HFF-Myc (cell line): ENCODE measurements around the gene RHO.
"Not testable (repeated sequence)": the region's sequence is repeated elsewhere in the genome, so short reads cannot be mapped to it uniquely, and the experiment has no call there.

Experiments
- DNase-seq: peaks from one replicate; pipeline ENCODE4 v3.0.0-alpha.2; 2011; ENCODE audit warnings: low read depth; ENCODE audit errors: extremely low read depth
- H3K4me3 ChIP-seq: replicated peaks from 2 replicates; pipeline ENCODE4 v1.5.1; 2011; ENCODE audit warnings: low read depth, mild to moderate bottlenecking, control low read depth, low read length
- TF ChIP-seq, protein P1 (sequence below): IDR thresholded peaks from 2 replicates; pipeline ENCODE4 v1.5.1; 2012; ENCODE audit warnings: mild to moderate bottlenecking, low read depth, low read length, control low read depth; ENCODE audit errors: missing control alignments

Gene RHO

DNA sequence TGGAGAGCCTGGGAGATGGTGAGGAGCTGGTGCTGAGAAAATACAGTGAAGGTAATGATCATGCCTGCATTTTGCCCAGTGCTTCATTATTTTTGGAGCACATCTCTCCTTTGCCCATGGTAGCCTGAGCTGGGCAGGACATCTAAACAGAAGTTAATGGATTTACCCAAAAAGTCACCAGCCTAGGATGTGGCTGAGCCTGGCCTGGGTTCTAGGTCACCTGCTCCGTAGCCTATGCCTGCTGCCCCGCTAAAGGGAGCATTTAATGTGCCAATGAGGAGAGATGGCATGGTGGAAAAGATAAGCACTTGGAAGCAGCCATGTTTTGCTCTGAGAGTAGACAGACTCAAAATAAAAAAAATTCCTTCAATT, 41.8 kb upstream of the RHO start:
- no peak overlapping the region for H3K4me3 ChIP-seq
- TF ChIP-seq, protein P1, sequence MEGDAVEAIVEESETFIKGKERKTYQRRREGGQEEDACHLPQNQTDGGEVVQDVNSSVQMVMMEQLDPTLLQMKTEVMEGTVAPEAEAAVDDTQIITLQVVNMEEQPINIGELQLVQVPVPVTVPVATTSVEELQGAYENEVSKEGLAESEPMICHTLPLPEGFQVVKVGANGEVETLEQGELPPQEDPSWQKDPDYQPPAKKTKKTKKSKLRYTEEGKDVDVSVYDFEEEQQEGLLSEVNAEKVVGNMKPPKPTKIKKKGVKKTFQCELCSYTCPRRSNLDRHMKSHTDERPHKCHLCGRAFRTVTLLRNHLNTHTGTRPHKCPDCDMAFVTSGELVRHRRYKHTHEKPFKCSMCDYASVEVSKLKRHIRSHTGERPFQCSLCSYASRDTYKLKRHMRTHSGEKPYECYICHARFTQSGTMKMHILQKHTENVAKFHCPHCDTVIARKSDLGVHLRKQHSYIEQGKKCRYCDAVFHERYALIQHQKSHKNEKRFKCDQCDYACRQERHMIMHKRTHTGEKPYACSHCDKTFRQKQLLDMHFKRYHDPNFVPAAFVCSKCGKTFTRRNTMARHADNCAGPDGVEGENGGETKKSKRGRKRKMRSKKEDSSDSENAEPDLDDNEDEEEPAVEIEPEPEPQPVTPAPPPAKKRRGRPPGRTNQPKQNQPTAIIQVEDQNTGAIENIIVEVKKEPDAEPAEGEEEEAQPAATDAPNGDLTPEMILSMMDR = no peak

DNA sequence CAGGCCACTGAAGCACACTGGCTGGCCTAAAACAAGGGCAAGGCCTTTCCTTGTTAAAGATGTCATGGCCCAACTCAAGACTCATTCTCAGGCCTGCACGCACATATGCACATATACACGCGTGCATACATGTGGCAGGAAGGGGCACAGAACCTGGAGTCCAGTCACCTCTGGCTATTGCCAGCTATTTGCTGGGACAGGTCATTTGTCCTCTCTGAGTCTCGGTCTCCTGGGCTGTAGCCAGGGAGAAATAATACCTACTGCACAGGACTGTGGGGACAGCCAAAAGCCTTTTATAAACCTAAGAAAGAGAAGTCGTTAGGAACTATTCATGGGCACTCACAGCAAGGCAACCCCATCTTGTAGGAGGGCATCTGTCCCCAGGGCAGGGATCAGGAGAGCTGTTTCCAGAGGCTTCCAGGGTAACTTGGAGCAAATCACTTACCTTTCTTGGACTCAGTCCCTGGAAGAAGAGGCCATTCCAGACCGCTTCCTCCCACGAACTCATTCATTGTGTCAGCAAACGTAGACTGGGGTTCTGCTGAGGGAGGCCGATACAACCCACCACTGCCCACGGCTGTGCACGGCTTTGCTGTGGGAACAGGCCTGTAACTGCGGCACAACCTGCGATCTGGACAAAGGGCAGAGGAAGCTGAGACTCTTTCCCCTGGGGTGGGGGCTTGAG, 41.1 kb upstream of the RHO start:
- no peak overlapping the region for H3K4me3 ChIP-seq
- DNase-seq = no peak
- TF ChIP-seq, protein P1 = no peak

More for the DNA sequence above, 41.8 kb upstream of the RHO start:
- DNase-seq = no peak

DNA sequence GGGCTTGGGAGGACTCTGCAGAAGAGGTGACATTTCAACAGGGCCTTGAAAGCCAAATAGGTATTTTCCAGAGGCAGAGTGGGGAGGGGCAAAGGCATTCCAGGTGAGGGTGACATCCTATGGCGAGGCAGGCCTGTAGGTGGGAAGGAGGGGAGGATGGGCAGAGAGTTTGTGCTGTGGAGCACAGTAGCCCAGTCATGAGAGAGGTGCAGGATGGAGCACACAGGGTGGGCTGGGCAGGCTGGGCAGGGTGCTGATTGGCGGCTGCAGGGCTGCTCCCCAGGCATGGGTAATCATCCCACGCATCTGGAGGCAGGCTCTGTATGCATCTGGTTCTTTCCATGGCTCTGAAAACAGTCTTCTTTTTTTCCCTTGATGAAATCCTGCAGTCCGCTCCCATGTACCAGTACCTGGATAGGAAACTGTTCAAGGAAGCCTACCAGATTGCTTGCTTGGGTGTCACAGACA, 40.5 kb upstream of the RHO start:
- not testable (repeated sequence) for H3K4me3 ChIP-seq, DNase-seq

DNA sequence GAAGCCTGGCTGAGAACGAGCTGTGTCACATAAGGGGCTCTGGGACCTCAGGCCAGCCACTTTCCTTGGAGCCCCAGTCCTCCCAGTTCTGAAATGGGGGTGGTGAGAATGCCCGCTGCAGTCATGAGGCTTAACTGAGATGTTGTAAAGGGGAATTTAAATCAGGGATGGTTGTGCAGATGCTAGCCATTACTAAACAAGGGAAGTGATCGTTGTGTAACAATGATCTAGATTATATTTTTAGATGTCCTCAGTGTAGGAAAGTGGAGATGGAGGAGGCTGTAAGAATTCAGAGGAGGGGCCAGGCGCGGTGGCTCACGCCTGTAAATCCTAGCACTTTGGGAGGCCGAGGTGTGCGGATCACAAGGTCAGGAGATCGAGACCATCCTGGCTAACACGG, 39.2 kb upstream of the RHO start:
- not testable (repeated sequence) for DNase-seq, H3K4me3 ChIP-seq

DNA sequence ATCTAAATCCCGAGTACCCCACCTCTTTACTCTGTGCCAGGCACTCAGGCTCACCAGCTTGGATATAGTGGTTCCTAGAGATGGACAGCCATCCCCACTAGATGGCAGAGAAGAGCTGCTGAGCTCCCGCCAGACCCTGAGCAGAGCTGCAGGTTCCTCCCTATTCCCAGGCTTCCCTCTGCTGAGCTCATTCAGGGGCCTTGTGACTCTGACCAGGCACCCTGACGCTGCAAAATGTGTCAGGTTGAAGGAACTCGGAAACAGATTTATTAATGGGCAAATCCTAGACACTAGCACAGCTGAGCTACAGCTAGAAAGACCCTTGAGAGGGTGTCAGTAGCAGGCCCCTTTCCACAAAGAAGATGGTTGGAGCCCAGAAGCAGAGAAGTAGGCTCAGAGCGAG, 38.2 kb upstream of the RHO start:
- H3K4me3 ChIP-seq = no peak overlapping the region
- peak; percentile 76 for DNase-seq
- TF ChIP-seq, protein P1 = peak; percentile 91

DNA sequence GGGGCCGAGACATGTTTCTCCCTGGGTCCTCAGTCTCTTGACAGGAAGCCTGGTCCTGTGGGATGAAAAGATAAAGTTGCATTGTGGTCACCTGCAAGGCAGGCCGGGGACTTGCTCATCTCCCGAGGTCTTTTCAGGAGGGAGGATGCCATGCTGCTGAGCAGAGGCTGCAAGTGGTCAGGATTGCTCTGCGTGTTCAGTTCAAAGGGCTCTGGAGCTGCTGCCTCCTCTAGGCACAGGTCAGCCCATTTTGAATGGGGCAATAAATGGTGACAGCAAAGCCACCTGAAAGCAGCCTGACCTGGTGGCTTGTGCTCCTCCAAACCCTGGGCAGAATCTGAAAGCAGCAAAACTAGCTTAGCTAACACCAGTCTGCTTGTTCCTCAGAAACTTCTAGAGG, 37.4 kb upstream of the RHO start:
- DNase-seq, H3K4me3 ChIP-seq: not testable (repeated sequence)

DNA sequence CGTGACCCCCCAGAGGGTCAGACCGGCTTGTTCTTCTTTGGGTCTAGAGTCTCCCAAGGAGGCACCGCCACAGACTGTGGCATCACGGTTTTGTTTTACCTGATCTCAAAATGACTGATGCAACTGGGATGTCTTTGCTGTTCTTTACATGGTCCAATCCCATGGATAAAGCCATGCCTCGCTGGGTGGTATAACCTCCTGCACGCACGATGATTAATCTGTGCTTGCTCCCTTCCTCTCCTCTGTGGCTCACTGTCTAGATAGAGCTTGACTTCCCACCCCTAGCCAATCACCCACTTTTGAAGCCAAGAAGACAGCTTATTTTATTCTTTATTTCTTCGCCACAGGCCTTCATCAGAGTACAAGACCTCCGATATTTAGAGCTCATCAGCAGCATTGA, 36.6 kb upstream of the RHO start:
- no peak for DNase-seq
- TF ChIP-seq, protein P1 = no peak
- H3K4me3 ChIP-seq = no peak overlapping the region

DNA sequence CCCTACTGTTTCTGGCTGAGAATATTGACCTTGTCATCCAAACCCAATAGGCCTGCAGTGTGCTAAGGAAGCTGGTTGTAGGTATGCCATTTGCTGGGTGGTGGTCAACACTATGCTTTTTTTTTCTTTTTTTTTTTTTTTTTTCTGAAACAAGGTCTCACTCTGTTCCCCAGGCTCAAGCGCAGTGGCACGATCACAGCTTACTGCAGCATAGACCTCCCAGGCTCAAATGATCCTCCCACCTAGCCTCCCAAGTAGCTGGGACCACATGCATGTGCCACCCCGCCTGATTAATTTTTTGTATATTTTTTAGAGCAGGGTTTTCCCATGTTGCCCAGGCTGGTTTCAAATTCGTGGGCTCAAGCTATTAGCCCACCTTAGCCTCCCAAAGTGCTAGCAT, 35.7 kb upstream of the RHO start:
- TF ChIP-seq, protein P1 = no peak
- no peak for DNase-seq
- H3K4me3 ChIP-seq = no peak overlapping the region

DNA sequence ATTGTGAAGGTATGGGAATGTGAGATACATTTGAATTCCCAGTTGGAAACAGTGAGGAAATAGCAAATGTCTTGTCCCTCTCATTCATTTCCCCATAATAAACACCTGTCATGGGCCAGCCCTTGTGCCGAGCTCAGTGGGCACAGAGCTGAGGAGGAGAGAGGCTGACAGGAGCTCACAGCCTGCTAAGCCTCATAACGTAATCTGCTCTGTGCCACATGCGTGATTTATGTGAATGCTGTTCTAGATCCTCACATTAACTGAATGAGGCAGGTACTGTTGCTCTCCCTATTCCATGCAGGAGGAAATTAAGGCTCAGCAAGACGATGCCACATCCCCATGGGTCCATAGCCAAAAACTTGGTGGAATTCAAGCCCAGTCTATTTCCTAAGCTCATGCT, 35.2 kb upstream of the RHO start:
- no peak overlapping the region for H3K4me3 ChIP-seq
- DNase-seq = no peak
- TF ChIP-seq, protein P1 = no peak

DNA sequence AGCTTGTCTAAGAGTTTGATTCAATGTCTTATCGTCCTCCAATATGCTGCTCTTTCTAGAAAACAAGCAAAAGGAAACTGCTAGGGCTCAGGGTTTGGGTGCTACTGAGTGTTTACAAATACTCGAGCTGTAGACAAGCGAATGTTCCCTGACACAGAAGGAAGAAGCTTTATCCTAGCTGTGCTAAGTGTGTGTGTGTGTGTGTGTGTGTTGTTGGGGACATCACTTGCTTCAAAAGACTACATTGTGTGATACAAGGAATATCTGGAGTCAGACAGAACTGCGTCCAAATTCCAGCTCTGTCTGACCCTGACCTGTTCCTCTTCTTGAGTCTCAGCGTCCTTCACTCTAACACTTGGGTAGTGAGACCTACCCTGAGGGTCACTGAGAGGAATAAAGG, 33.9 kb upstream of the RHO start:
- not testable (repeated sequence) for DNase-seq, H3K4me3 ChIP-seq

DNA sequence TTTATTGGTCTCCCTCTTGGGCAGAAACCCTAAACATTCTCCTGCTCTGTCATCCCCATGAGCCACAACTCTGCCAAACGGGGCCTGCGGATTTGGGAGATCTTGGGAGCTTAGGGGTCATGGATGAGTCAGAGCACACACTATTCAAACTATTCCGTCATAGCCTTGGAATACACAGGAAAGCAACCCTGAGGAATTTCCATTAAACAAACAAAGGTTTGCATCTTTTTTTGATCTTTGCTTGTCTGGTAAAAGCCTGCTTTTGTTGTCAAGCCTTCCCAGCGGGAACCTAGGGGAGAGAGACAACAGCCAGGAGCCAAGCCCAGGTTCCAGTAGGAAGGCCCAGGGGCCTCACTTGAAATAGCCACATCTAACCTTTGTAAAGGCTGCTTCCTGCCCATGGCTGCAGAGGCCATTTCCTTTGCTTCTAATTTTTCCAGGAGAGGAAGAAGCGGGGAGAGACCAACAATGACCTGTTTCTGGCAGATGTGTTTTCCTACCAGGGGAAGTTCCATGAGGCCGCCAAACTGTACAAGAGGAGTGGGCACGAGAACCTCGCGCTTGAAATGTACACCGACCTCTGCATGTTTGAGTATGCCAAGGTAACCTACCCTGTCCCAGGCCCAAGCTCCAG, 33.3 kb upstream of the RHO start:
- H3K4me3 ChIP-seq = not testable (repeated sequence)
- peak; percentile 44 for DNase-seq

DNA sequence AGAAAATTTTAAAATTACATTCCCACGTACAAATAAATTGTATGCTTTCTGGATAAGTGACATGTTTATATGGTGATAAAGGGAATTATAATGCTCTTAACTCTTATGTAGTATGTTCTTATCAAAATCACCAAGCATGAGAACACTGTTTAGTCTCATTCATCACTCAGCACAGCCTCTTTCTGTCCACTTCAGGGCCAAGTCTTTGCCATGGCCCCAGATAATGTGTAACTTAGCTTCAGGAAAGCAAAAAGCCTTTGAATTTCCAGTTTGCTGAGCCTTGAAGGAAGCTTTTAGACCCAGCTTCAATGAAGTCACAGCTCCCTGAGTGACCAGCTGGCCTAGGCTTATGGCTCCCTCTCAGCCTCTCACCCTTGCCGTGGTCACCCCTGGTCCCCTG, 30.6 kb upstream of the RHO start:
- DNase-seq, H3K4me3 ChIP-seq: not testable (repeated sequence)
